HG03457 (cell line): Measurements from ENCODE around the gene ABCC8.

Experiments used
- ATAC-seq: cut with Tn5 transposase; IDR thresholded peaks from one replicate; pipeline ENCODE4 v1.9.1; 2021; ENCODE audit warnings: moderate number of reproducible peaks; ENCODE audit not compliant: unreplicated experiment

ABCC8 gene

GRCh38 chr11:17389211-17389956 is 87.3 kb downstream of the ABCC8 start:
- peak; percentile 50 for ATAC-seq

- no peak for ATAC-seq
Observed at GRCh38 chr11:17388609-17389210, 87.9 kb downstream of the ABCC8 start, which contains the start of gene KCNJ11. Gene KCNJ11 (minus strand): TSS chr11:17388659. CDS start chr11:17388091, 568 bp downstream.

- ATAC-seq, result no peak
Observed at GRCh38 chr11:17387811-17388210, 88.8 kb downstream of the ABCC8 start.

- no peak for ATAC-seq
Observed at GRCh38 chr11:17387254-17387653, 89.4 kb downstream of the ABCC8 start.

- no peak for ATAC-seq
Observed at GRCh38 chr11:17386331-17387084, 90.1 kb downstream of the ABCC8 start.

GRCh38 chr11:17385926-17386325 is 90.7 kb downstream of the ABCC8 start:
- no peak for ATAC-seq

GRCh38 chr11:17385492-17385891 is 91.2 kb downstream of the ABCC8 start:
- ATAC-seq, result no peak

GRCh38 chr11:17384002-17384511 is 92.6 kb downstream of the ABCC8 start:
- no peak for ATAC-seq

GRCh38 chr11:17383461-17383860 is 93.2 kb downstream of the ABCC8 start:
- ATAC-seq, result no peak

- ATAC-seq, result no peak
Observed at GRCh38 chr11:17382046-17382728, 94.5 kb downstream of the ABCC8 start.

GRCh38 chr11:17381156-17381555 is 95.5 kb downstream of the ABCC8 start:
- no peak for ATAC-seq

- no peak for ATAC-seq
Observed at GRCh38 chr11:17379383-17380180, 97.1 kb downstream of the ABCC8 start.

GRCh38 chr11:17378655-17379054 is 98.0 kb downstream of the ABCC8 start:
- ATAC-seq, result no peak

GRCh38 chr11:17376493-17376892 is 100.2 kb downstream of the ABCC8 start:
- no peak for ATAC-seq

GRCh38 chr11:17375547-17375946 is 101.1 kb downstream of the ABCC8 start:
- ATAC-seq, result no peak

- no peak for ATAC-seq
Observed at GRCh38 chr11:17371614-17372013, 105.0 kb downstream of the ABCC8 start.

GRCh38 chr11:17369684-17370243 is 106.9 kb downstream of the ABCC8 start:
- no peak for ATAC-seq

- no peak for ATAC-seq
Observed at GRCh38 chr11:17369094-17369493, 107.6 kb downstream of the ABCC8 start.

GRCh38 chr11:17368551-17368950 is 108.1 kb downstream of the ABCC8 start:
- no peak for ATAC-seq

- no peak for ATAC-seq
Observed at GRCh38 chr11:17366495-17366894, 110.2 kb downstream of the ABCC8 start.
